Upper lobe of left lung (tissue), 4 donors: ENCODE results near the gene OSBPL10.

Source experiments
- EP300 ChIP-seq, 4 donors: sonication (generic); formaldehyde crosslinking; IDR thresholded peaks; one replicate each; pipeline ENCODE4 v1.5.1; 2017; ENCODE audit warnings: antibody characterized with exemption in 4 of 4, control low read depth in 2 of 4
- POLR2AphosphoS5 ChIP-seq, 2 donors: sonication (generic); formaldehyde crosslinking; IDR thresholded peaks; one replicate each; pipeline ENCODE4 v1.5.1; 2017; ENCODE audit warnings: antibody characterized with exemption in 2 of 2
- TF ChIP-seq, protein P1 (sequence below), 6 experiments: fragments of 450-650 bp in 4 of 6; fragments of 200-600 bp in 2 of 6; sonication (generic) in 2 of 6; IDR thresholded peaks; one replicate each; pipeline ENCODE4 v1.5.1; 2016 to 2019; ENCODE audit warnings: antibody characterized with exemption in 6 of 6

DNA sequence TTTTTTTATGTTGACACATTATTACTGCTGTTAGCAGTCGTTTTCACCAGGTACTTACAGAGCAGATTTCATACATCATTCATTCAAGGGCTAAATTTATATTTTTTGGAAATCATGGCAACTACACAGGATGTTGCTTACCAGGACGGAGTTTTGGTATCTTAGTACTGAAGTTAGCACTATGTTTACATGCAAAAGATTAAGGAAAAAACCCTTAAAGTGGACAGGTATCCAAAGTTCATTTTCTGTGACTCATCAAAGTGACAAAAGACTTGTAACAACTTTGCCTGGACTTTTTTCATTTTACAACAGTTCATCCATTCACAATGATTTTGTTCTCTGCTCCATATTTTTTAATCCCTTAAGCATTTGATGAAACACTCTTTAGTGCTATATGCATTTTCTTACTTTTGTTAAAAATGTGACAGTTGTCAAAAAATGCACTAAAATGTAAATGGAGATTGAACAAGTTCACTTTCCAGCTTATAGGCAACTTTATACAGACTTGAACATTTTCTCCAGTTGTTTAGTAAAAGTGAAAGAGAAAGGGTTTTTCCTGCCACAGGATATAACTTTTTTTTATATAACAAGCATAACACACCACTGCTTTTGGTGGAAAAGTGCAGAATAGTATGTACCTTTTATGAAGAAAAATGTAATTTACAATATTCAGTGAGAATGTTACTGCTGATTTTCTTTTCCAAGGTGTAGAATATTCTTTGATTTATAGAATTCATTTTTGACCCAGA, 344.2 kb downstream of the OSBPL10 start:
- no peak for TF ChIP-seq POLR2AphosphoS5 (IDR thresholded peaks at IDR 0.05)
- no peak for TF ChIP-seq EP300 (IDR thresholded peaks at IDR 0.05)
- TF ChIP-seq, protein P1, sequence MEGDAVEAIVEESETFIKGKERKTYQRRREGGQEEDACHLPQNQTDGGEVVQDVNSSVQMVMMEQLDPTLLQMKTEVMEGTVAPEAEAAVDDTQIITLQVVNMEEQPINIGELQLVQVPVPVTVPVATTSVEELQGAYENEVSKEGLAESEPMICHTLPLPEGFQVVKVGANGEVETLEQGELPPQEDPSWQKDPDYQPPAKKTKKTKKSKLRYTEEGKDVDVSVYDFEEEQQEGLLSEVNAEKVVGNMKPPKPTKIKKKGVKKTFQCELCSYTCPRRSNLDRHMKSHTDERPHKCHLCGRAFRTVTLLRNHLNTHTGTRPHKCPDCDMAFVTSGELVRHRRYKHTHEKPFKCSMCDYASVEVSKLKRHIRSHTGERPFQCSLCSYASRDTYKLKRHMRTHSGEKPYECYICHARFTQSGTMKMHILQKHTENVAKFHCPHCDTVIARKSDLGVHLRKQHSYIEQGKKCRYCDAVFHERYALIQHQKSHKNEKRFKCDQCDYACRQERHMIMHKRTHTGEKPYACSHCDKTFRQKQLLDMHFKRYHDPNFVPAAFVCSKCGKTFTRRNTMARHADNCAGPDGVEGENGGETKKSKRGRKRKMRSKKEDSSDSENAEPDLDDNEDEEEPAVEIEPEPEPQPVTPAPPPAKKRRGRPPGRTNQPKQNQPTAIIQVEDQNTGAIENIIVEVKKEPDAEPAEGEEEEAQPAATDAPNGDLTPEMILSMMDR (IDR thresholded peaks at IDR 0.05): no peak
